ENCODE measurements around the gene PTPN12.

GRCh38 chr7:77575187-77575586 lies 38.1 kb downstream of the PTPN12 start:
- TF ChIP-seq CTCF (IDR thresholded peaks at IDR 0.05): no peak
- no peak for TF ChIP-seq POLR2A (IDR thresholded peaks at IDR 0.05)
- no peak for TF ChIP-seq POLR2AphosphoS5 (IDR thresholded peaks at IDR 0.05)
- no peak for TF ChIP-seq EP300 (IDR thresholded peaks at IDR 0.05; ENCODE audit: low read depth)
